ENCODE measurements around the gene PARD6G. TPM values are rescaled to one million over a fixed set of nuclear protein-coding genes. Genes with fewer than 3 reads are reported as not detected.

Gene PARD6G
- total and polyA plus RNA-seq, 10 of the 15 experiments (the other 5 are each of a cell fraction or from before 2014, with no cell fraction given) = 0.20 to 2.0 (median 0.60) TPM

DNA sequence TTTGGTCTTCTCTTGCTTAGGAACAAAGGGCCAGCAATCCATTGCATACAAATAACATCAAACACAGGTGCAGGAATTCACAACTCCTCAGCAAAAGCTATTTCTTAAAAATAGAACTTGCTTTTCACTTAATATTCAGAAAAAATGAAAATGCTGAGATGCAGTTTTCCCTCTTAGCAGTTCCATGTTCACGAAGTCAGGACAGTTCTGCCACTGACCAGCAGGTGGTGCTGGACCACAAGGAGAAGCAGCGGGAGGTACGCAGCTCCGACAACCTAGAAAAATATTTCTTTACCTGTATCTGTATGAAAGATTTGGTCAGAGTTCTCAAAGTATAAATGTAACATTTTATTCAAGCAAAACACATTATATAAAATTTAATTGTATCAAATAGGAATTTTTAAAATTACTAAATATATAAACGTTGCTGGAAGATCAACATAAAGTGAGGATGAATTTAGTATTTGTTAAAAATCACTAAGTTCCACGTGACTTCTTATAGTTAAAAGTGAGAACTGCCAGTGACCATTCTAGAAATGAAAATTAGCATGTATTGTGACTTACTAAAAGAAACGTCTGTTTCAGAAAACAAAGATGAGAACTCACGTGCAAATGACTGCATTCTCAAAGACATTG, 89.5 kb downstream of the PARD6G start:
- no peaks in the 10 kb centered on the region for H3K4me1 ChIP-seq (ENCODE audit: control insufficient read depth, insufficient read depth, low read length)
- SMC1A ChIA-PET (ENCODE audit: uncharacterized antibody, unreplicated experiment) = interaction anchor here (0.8 to 2.6 kb wide), 9 partner anchors 11 to 778 kb away, joined by 3 to 19 read pairs (median 4); partner anchors contain the start of genes ADNP2 and PARD6G
- H3K27ac ChIP-seq (ENCODE audit: control insufficient read depth, insufficient read depth) = no peak overlapping the region
- no peaks in the 10 kb centered on the region for H3K36me3 ChIP-seq (ENCODE audit: control insufficient read depth in 2 of 2, insufficient read depth in 2 of 2, low read length in 1 of 2)
- CTCF ChIA-PET = interaction anchor here (0.7 to 5.8 kb wide), 25 partner anchors 8 to 779 kb away, joined by 3 to 75 read pairs (median 5); no protein-coding TSS in a partner anchor
- no peak overlapping the region for H2AFZ ChIP-seq (ENCODE audit: control insufficient read depth, low read depth, low read length)
- H3K9ac ChIP-seq (ENCODE audit: control insufficient read depth, insufficient read depth, low read length) = no peak overlapping the region
- no peaks in the 10 kb centered on the region for H4K20me1 ChIP-seq (ENCODE audit: control insufficient read depth, insufficient read depth)
- in situ Hi-C loops (cut with MboI) = no loop called here
- DNase-seq (ENCODE audit: low read depth, low spot score) (peak; percentile 27), ATAC-seq (peak; percentile 63), FAIRE-seq (peak; percentile 97)
- WGBS (ENCODE audit: insufficient coverage, insufficient replicate concordance, low lambda C conversion rate, missing lambda C conversion rate) = 12% methylated on average over 8 of the region's 8 CpGs
- intact Hi-C loops (cut with micrococcal nuclease; ENCODE audit: unreplicated experiment) = loop anchor here (5.0 kb wide), 1 partner anchor 781 kb away; no protein-coding TSS in a partner anchor
- BruUV-seq (replicated peaks) = no TSS peak
- H3K9me3 ChIP-seq (replicated peaks; ENCODE audit: control insufficient read depth, insufficient read depth, low read length) = no peaks in the 10 kb centered on the region; the same call in 2 of the 3 replicates
- RAD21 ChIA-PET (ENCODE audit: unreplicated experiment) = interaction anchor here (0.8 to 2.9 kb wide), 6 partner anchors 13 to 102 kb away, joined by 3 to 19 read pairs (median 5); no protein-coding TSS in a partner anchor
- no peak overlapping the region for H3K4me2 ChIP-seq (ENCODE audit: control insufficient read depth, insufficient read depth)
- H3K79me2 ChIP-seq (ENCODE audit: control insufficient read depth, insufficient read depth, low read length) = no peaks in the 10 kb centered on the region
- POLR2A ChIA-PET = interaction anchor here (0.6 kb wide), 1 partner anchor 172 kb away, joined by 4 read pairs; no protein-coding TSS in a partner anchor
- no peak overlapping the region for H3K4me3 ChIP-seq
- H3K27me3 ChIP-seq (replicated peaks in 1 of 2; ENCODE audit: control insufficient read depth in 2 of 2, insufficient read depth in 2 of 2, low read length in 1 of 2) = no peaks in the 10 kb centered on the region
- TF ChIP-seq YY1 (IDR thresholded peaks at IDR 0.05; ENCODE audit: low read depth, low read length) (0 out of 2 replicates have a peak, but pooled peaks have one; percentile 34), SMC3 (IDR thresholded peaks at IDR 0.05; ENCODE audit: borderline replicate concordance, low read length) (peak; percentile 77), BHLHE40 (IDR thresholded peaks at IDR 0.05; ENCODE audit: borderline replicate concordance in 1 of 2, low read depth in 2 of 2, low read length in 1 of 2) (no peak), SPI1 (IDR thresholded peaks at IDR 0.05; ENCODE audit: borderline replicate concordance, insufficient read depth, low read depth, low read length) (no peak), RAD21 (IDR thresholded peaks at IDR 0.05; ENCODE audit: insufficient read depth, low read depth, low read length) (peak; percentile 87), NR2C2 (IDR thresholded peaks at IDR 0.05; ENCODE audit: borderline replicate concordance, control insufficient read depth, insufficient read length, low read depth) (no peak), FOXM1 (IDR thresholded peaks at IDR 0.05; ENCODE audit: low read depth, low read length) (no peak), ZNF384 (IDR thresholded peaks at IDR 0.05; ENCODE audit: borderline replicate concordance, low read depth, low read length) (no peak), SREBF1 (IDR thresholded peaks at IDR 0.05; ENCODE audit: low read length) (no peak), TAF1 (IDR thresholded peaks at IDR 0.05; ENCODE audit: borderline replicate concordance, low read depth, low read length) (no peak)
- TF ChIP-seq, protein P1, sequence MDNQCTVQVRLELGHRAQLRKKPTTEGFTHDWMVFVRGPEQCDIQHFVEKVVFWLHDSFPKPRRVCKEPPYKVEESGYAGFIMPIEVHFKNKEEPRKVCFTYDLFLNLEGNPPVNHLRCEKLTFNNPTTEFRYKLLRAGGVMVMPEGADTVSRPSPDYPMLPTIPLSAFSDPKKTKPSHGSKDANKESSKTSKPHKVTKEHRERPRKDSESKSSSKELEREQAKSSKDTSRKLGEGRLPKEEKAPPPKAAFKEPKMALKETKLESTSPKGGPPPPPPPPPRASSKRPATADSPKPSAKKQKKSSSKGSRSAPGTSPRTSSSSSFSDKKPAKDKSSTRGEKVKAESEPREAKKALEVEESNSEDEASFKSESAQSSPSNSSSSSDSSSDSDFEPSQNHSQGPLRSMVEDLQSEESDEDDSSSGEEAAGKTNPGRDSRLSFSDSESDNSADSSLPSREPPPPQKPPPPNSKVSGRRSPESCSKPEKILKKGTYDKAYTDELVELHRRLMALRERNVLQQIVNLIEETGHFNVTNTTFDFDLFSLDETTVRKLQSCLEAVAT (IDR thresholded peaks at IDR 0.05) = no peak
- TF ChIP-seq, protein P2, sequence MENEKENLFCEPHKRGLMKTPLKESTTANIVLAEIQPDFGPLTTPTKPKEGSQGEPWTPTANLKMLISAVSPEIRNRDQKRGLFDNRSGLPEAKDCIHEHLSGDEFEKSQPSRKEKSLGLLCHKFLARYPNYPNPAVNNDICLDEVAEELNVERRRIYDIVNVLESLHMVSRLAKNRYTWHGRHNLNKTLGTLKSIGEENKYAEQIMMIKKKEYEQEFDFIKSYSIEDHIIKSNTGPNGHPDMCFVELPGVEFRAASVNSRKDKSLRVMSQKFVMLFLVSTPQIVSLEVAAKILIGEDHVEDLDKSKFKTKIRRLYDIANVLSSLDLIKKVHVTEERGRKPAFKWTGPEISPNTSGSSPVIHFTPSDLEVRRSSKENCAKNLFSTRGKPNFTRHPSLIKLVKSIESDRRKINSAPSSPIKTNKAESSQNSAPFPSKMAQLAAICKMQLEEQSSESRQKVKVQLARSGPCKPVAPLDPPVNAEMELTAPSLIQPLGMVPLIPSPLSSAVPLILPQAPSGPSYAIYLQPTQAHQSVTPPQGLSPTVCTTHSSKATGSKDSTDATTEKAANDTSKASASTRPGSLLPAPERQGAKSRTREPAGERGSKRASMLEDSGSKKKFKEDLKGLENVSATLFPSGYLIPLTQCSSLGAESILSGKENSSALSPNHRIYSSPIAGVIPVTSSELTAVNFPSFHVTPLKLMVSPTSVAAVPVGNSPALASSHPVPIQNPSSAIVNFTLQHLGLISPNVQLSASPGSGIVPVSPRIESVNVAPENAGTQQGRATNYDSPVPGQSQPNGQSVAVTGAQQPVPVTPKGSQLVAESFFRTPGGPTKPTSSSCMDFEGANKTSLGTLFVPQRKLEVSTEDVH (IDR thresholded peaks at IDR 0.05; ENCODE audit: low read depth, partially characterized antibody) = no peak
- TF ChIP-seq, protein P3, sequence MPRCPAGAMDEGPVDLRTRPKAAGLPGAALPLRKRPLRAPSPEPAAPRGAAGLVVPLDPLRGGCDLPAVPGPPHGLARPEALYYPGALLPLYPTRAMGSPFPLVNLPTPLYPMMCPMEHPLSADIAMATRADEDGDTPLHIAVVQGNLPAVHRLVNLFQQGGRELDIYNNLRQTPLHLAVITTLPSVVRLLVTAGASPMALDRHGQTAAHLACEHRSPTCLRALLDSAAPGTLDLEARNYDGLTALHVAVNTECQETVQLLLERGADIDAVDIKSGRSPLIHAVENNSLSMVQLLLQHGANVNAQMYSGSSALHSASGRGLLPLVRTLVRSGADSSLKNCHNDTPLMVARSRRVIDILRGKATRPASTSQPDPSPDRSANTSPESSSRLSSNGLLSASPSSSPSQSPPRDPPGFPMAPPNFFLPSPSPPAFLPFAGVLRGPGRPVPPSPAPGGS (IDR thresholded peaks at IDR 0.05; ENCODE audit: borderline replicate concordance, insufficient read depth, low read depth, low read length, poor library complexity, severe bottlenecking) = no peak
- TF ChIP-seq, protein P4, sequence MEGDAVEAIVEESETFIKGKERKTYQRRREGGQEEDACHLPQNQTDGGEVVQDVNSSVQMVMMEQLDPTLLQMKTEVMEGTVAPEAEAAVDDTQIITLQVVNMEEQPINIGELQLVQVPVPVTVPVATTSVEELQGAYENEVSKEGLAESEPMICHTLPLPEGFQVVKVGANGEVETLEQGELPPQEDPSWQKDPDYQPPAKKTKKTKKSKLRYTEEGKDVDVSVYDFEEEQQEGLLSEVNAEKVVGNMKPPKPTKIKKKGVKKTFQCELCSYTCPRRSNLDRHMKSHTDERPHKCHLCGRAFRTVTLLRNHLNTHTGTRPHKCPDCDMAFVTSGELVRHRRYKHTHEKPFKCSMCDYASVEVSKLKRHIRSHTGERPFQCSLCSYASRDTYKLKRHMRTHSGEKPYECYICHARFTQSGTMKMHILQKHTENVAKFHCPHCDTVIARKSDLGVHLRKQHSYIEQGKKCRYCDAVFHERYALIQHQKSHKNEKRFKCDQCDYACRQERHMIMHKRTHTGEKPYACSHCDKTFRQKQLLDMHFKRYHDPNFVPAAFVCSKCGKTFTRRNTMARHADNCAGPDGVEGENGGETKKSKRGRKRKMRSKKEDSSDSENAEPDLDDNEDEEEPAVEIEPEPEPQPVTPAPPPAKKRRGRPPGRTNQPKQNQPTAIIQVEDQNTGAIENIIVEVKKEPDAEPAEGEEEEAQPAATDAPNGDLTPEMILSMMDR (IDR thresholded peaks at IDR 0.05 in 2 of 3, conservative IDR thresholded peaks at IDR 0.05 in 1 of 3; ENCODE audit: control insufficient read depth in 2 of 3, extremely low read depth in 1 of 3, insufficient read depth in 1 of 3, low read depth in 3 of 3, low read length in 3 of 3) = peak; percentile 85 to 96 (median 86)

All from GM12878 (cell line).